Trophoblast cell (in vitro differentiated cells and primary cell): ENCODE results near the gene XXYLT1. TPM values are rescaled to one million over a fixed set of nuclear protein-coding genes. Genes with fewer than 3 reads are reported as not detected.
A peak's percentile ranks its signal among the peaks of the same experiment; 100 is the strongest.

Experiments
- DNase-seq, 2 donors: peaks; one replicate each; pipeline ENCODE4 v3.0.0-alpha.2; 2016
- H2AFZ ChIP-seq: 2 replicates; pipeline ENCODE4 v1.6.1; 2013; ENCODE audit warnings: low read length, moderate library complexity, mild to moderate bottlenecking; ENCODE audit not compliant: insufficient read depth, poor library complexity
- H2AK5ac ChIP-seq: 2 replicates; pipeline ENCODE4 v1.6.1; 2013; ENCODE audit warnings: mild to moderate bottlenecking, low read length
- H2BK120ac ChIP-seq: 2 replicates; pipeline ENCODE4 v1.6.1; 2013; ENCODE audit warnings: low read length, mild to moderate bottlenecking, moderate library complexity; ENCODE audit not compliant: insufficient read depth, poor library complexity
- H2BK12ac ChIP-seq: 2 replicates; pipeline ENCODE4 v1.6.1; 2013; ENCODE audit warnings: mild to moderate bottlenecking, low read length, moderate library complexity
- H2BK5ac ChIP-seq: 2 replicates; pipeline ENCODE4 v1.6.1; 2013; ENCODE audit warnings: low read length, low read depth, moderate library complexity, mild to moderate bottlenecking; ENCODE audit not compliant: poor library complexity
- H3K14ac ChIP-seq: 2 replicates; pipeline ENCODE4 v1.6.1; 2013; ENCODE audit warnings: mild to moderate bottlenecking, low read length
- H3K18ac ChIP-seq: 2 replicates; pipeline ENCODE4 v1.6.1; 2013; ENCODE audit warnings: mild to moderate bottlenecking, low read length
- H3K23ac ChIP-seq: 2 replicates; pipeline ENCODE4 v1.6.1; 2013; ENCODE audit warnings: low read length
- H3K27ac ChIP-seq: 2 replicates; pipeline ENCODE4 v1.5.1; 2013; ENCODE audit warnings: low read depth, mild to moderate bottlenecking, inconsistent platforms, low read length, moderate library complexity
- H3K27me3 ChIP-seq: 2 replicates; pipeline ENCODE4 v1.6.1; 2013; ENCODE audit warnings: inconsistent platforms, mild to moderate bottlenecking, low read length, moderate library complexity; ENCODE audit not compliant: insufficient read depth
- H3K36me3 ChIP-seq, 2 experiments: 1 replicate in 1 of 2; 2 replicates in 1 of 2; pipeline ENCODE4 v1.6.1; 2013; ENCODE audit warnings: low read length in 2 of 2, mild to moderate bottlenecking in 2 of 2, moderate library complexity in 1 of 2; ENCODE audit not compliant: insufficient read depth in 2 of 2, control insufficient read depth in 1 of 2
- H3K4ac ChIP-seq: 2 replicates; pipeline ENCODE4 v1.6.1; 2013; ENCODE audit warnings: low read depth, mild to moderate bottlenecking, low read length, moderate library complexity
- H3K4me1 ChIP-seq, 2 experiments: 1 replicate in 1 of 2; 2 replicates in 1 of 2; pipeline ENCODE4 v1.6.1; 2013; ENCODE audit warnings: low read length in 2 of 2, mild to moderate bottlenecking in 2 of 2, moderate library complexity in 1 of 2; ENCODE audit not compliant: insufficient read depth in 2 of 2, control insufficient read depth in 1 of 2
- H3K4me2 ChIP-seq: 2 replicates; pipeline ENCODE4 v1.6.1; 2013; ENCODE audit warnings: inconsistent platforms, mild to moderate bottlenecking, low read length, moderate library complexity
- H3K4me3 ChIP-seq: 2 replicates; pipeline ENCODE4 v1.5.1; 2013; ENCODE audit warnings: mild to moderate bottlenecking, low read depth, low read length, inconsistent platforms
- H3K79me1 ChIP-seq: one replicate; pipeline ENCODE4 v1.6.1; 2013; ENCODE audit warnings: low read length
- H3K79me2 ChIP-seq: 2 replicates; pipeline ENCODE4 v1.6.1; 2013; ENCODE audit warnings: low read length, mild to moderate bottlenecking; ENCODE audit not compliant: control insufficient read depth, insufficient read depth, poor library complexity
- H3K9ac ChIP-seq: 2 replicates; pipeline ENCODE4 v1.6.1; 2013; ENCODE audit warnings: mild to moderate bottlenecking, low read length
- H3K9me3 ChIP-seq: 2 replicates; pipeline ENCODE4 v1.6.1; 2013; ENCODE audit warnings: low read depth, mild to moderate bottlenecking, control low read depth, inconsistent platforms, low read length; ENCODE audit not compliant: insufficient read depth
- H4K12ac ChIP-seq: 2 replicates; pipeline ENCODE4 v1.6.1; 2013; ENCODE audit warnings: low read depth, mild to moderate bottlenecking, low read length, moderate library complexity
- H4K8ac ChIP-seq: 2 replicates; pipeline ENCODE4 v1.6.1; 2013; ENCODE audit warnings: low read depth, mild to moderate bottlenecking, low read length, moderate library complexity
- H4K91ac ChIP-seq: one replicate; pipeline ENCODE4 v1.6.1; 2013; ENCODE audit warnings: low read depth, mild to moderate bottlenecking, low read length, moderate library complexity
- WGBS: extraction: QIAGEN DNeasy Blood & Tissue Kit; methylation state at CpG from one replicate; pipeline ENCODE4 v1.1.7; 2013; ENCODE audit warnings: missing lambda C conversion rate; ENCODE audit not compliant: insufficient read length, insufficient coverage; ENCODE audit errors: extremely low coverage; 5-methylcytosine and 5-hydroxymethylcytosine counted together
- polyA plus RNA-seq: library from polyadenylated mRNA; stranded (reverse); fragments of 200-250 nt; gene quantifications from 2 replicates; pipeline ENCODE4 v1.2.3, GENCODE V29; 2013

The XXYLT1 gene
- polyA plus RNA-seq = 15.3 and 15.4 TPM in 2 replicates

- Histone ChIP-seq H3K9me3 (no peaks in the 10 kb centered on the region), H3K27ac (peak within 1 kb of the TSS; percentile 94), H3K27me3 (no peaks in the 10 kb centered on the region), H4K8ac (peak within 1 kb of the TSS; percentile 85), H4K12ac (peak within 1 kb of the TSS; percentile 79), H3K4me2 (peak within 1 kb of the TSS; percentile 92), H3K18ac (peak within 1 kb of the TSS; percentile 65), H2BK5ac (peak within 1 kb of the TSS; percentile 79), H2BK12ac (no peak within 1 kb of the TSS), H3K79me2 (peaks cover 5% of the 10 kb centered on the region), H3K14ac (peak within 1 kb of the TSS; percentile 64), H2AK5ac (no peak within 1 kb of the TSS), H3K36me3 (peaks cover 2% of the 10 kb centered on the region in 2 experiments), H3K4me3 (peak within 1 kb of the TSS; percentile 98), H3K79me1 (peaks cover 8% of the 10 kb centered on the region), H4K91ac (peak within 1 kb of the TSS; percentile 85), H3K4ac (no peak within 1 kb of the TSS), H3K23ac (no peak within 1 kb of the TSS), H3K9ac (peak within 1 kb of the TSS; percentile 93), H2AFZ (peak within 1 kb of the TSS; percentile 94), H3K4me1 (peaks cover 5 to 13% of the 10 kb centered on the region in 2 experiments), H2BK120ac (peak within 1 kb of the TSS; percentile 73)
- peak; percentile 84 to 91 for DNase-seq
- WGBS = no CpG with 5 or more reads among the region's 75 CpGs
Observed at GRCh38 chr3:195270817-195271409, at the start of gene XXYLT1. Gene XXYLT1 (minus strand): TSS chr3:195271159. CDS start chr3:195271058, 101 bp downstream.

GRCh38 chr3:195319060-195319459 lies 48.1 kb upstream of the XXYLT1 start:
- no peak overlapping the region for H3K4me2 ChIP-seq
- H3K18ac ChIP-seq = no peak overlapping the region
- no peak overlapping the region for H2BK12ac ChIP-seq
- no peak overlapping the region for H4K12ac ChIP-seq
- H3K27ac ChIP-seq = no peak overlapping the region
- H3K79me1 ChIP-seq = no peaks in the 10 kb centered on the region
- no peak overlapping the region for H2BK5ac ChIP-seq
- no peaks in the 10 kb centered on the region for H3K79me2 ChIP-seq
- no CpG with 5 or more reads among the region's 5 CpGs for WGBS
- no peak overlapping the region for H2AFZ ChIP-seq
- no peaks in the 10 kb centered on the region for H3K4me1 ChIP-seq
- H3K4me3 ChIP-seq = no peak overlapping the region
- H3K36me3 ChIP-seq = peaks cover 11 to 15% of the 10 kb centered on the region in 2 experiments
- no peak overlapping the region for H2BK120ac ChIP-seq
- no peak overlapping the region for H3K14ac ChIP-seq
- DNase-seq = no peak
- no peak overlapping the region for H4K91ac ChIP-seq
- H3K9ac ChIP-seq = no peak overlapping the region
- H3K27me3 ChIP-seq = no peaks in the 10 kb centered on the region
- no peak overlapping the region for H3K23ac ChIP-seq
- H3K9me3 ChIP-seq = peaks cover 7% of the 10 kb centered on the region
- no peak overlapping the region for H3K4ac ChIP-seq
- H4K8ac ChIP-seq = no peak overlapping the region
- H2AK5ac ChIP-seq = no peak overlapping the region

- DNase-seq = no peak
- Histone ChIP-seq H2BK120ac (no peak overlapping the region), H3K18ac (no peak overlapping the region), H2BK5ac (no peak overlapping the region), H3K4me2 (no peak overlapping the region), H2AFZ (no peak overlapping the region), H4K8ac (no peak overlapping the region), H3K4me1 (no peaks in the 10 kb centered on the region), H3K9ac (no peak overlapping the region), H3K79me1 (no peaks in the 10 kb centered on the region), H4K91ac (no peak overlapping the region), H2AK5ac (no peak overlapping the region), H3K14ac (no peak overlapping the region), H3K4ac (no peak overlapping the region), H3K27ac (no peak overlapping the region), H3K27me3 (no peaks in the 10 kb centered on the region), H3K79me2 (no peaks in the 10 kb centered on the region), H3K9me3 (no peaks in the 10 kb centered on the region), H3K4me3 (no peak overlapping the region), H4K12ac (no peak overlapping the region), H3K36me3 (peaks cover under 1 to 2% of the 10 kb centered on the region in 2 experiments), H3K23ac (no peak overlapping the region), H2BK12ac (no peak overlapping the region)
- WGBS = 100% methylated on average over 1 of the region's 6 CpGs
Observed at GRCh38 chr3:195312714-195313113, 41.8 kb upstream of the XXYLT1 start.

- Histone ChIP-seq H3K14ac (no peak overlapping the region), H4K91ac (no peak overlapping the region), H3K27ac (no peak overlapping the region), H2BK120ac (no peak overlapping the region), H2BK5ac (no peak overlapping the region), H2AK5ac (no peak overlapping the region), H3K9ac (no peak overlapping the region), H3K27me3 (no peaks in the 10 kb centered on the region), H4K8ac (no peak overlapping the region), H3K79me1 (no peaks in the 10 kb centered on the region), H3K4me2 (no peak overlapping the region), H4K12ac (no peak overlapping the region), H3K18ac (no peak overlapping the region), H3K79me2 (no peaks in the 10 kb centered on the region), H3K4me1 (no peaks in the 10 kb centered on the region), H3K36me3 (peaks cover 2 to 3% of the 10 kb centered on the region in 2 experiments), H2BK12ac (no peak overlapping the region), H3K9me3 (no peaks in the 10 kb centered on the region), H3K23ac (no peak overlapping the region), H3K4ac (no peak overlapping the region), H3K4me3 (no peak overlapping the region), H2AFZ (no peak overlapping the region)
- DNase-seq = no peak
Observed at GRCh38 chr3:195307711-195308110, 36.8 kb upstream of the XXYLT1 start.
